HEK293 (cell line): Measurements from ENCODE around the gene AK5.

Experiments
- ATF2 ChIP-seq: fragments of 450-650 bp; formaldehyde crosslinking; IDR thresholded peaks from 2 replicates; pipeline ENCODE4 v1.5.1; 2016; ENCODE audit warnings: missing biosample characterization, missing genetic modification characterization, low read depth
- CTCF ChIP-seq: fragments of 450-650 bp; formaldehyde crosslinking; IDR thresholded peaks from 2 replicates; pipeline ENCODE4 v1.5.1; 2016; ENCODE audit warnings: missing biosample characterization, missing genetic modification characterization
- PRDM10 ChIP-seq: fragments of 450-650 bp; formaldehyde crosslinking; IDR thresholded peaks from 2 replicates; pipeline ENCODE4 v1.5.1; 2016; ENCODE audit warnings: missing biosample characterization, missing genetic modification characterization
- SETDB1 ChIP-seq: IDR thresholded peaks from one replicate; pipeline ENCODE4 v1.6.1; 2017; ENCODE audit warnings: mild to moderate bottlenecking, low read length, moderate library complexity, mixed read lengths; ENCODE audit not compliant: insufficient read length
- TCF7L2 ChIP-seq: IDR thresholded peaks from 2 replicates; pipeline ENCODE4 v1.6.1; 2011; ENCODE audit warnings: low read depth, mild to moderate bottlenecking, inconsistent platforms, low read length, moderate library complexity, borderline replicate concordance
- ZBTB8A ChIP-seq: fragments of 450-650 bp; formaldehyde crosslinking; IDR thresholded peaks from 2 replicates; pipeline ENCODE4 v1.5.1; 2016; ENCODE audit warnings: missing biosample characterization, missing genetic modification characterization
- ZNF623 ChIP-seq: fragments of 450-650 bp; formaldehyde crosslinking; IDR thresholded peaks from 2 replicates; pipeline ENCODE4 v1.5.1; 2016; ENCODE audit warnings: missing biosample characterization, missing genetic modification characterization
- ZNF670 ChIP-seq: fragments of 450-650 bp; formaldehyde crosslinking; IDR thresholded peaks from 2 replicates; pipeline ENCODE4 v1.5.1; 2016; ENCODE audit warnings: missing biosample characterization, missing genetic modification characterization, low read depth
- ZNF777 ChIP-seq: fragments of 450-650 bp; formaldehyde crosslinking; IDR thresholded peaks from 2 replicates; pipeline ENCODE4 v1.5.1; 2017; ENCODE audit warnings: missing biosample characterization, missing genetic modification characterization, borderline replicate concordance

- TF ChIP-seq PRDM10 (tag by site-specific recombination) (no peak), TCF7L2 (no peak), ATF2 (tag by site-specific recombination) (no peak), CTCF (tag by site-specific recombination) (no peak), ZBTB8A (tag by site-specific recombination) (peak; percentile 33; the same call in 1 of the 2 replicates), ZNF670 (no peak), ZNF777 (no peak), SETDB1 (no peak), ZNF623 (0 out of 2 replicates have a peak, but pooled peaks have one; percentile 19)
Measured at GRCh38 chr1:77433934-77434333, 152.1 kb downstream of the AK5 start.
